COLO829 (cell line): ENCODE measurements around the gene PACRG.

Experiments used
- DNase-seq: peaks from one replicate; pipeline ENCODE4 v3.0.0; 2012; ENCODE audit warnings: low spot score

The PACRG gene

DNA sequence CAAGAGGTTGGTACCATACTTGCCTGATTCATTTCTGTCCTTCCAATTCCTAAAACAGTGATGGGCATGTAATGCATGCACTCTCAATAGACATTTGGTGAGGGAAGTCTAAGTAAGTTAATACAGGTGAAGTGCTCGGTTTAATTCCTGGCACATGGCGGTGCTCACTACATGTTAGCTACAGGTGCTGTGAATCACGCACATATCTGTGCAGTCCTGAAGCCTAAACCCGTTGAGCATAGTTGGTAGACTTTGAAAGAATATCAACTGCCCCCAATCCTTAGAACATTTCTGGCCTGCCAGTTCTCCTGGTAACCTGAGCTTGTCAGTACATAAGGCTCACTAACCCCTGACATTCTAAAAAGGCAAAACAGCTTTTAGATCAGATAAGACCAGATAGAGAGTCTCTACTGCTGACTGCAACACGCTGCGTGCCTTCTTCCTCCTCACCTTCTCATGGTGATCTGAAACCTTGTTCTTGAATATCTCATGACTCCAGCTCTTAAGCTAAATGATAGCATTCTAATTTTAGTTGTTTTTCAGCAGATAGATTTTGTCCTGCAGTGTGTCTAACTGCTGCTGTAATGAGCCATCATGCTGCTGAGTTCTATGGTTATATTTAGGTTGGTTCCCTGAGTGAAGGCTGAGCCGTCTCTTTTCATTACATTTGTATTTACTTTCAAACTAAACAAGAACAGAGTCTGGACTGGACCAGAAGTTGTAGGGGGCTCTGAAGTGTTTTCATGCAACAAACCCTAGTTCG lies 358.3 kb downstream of the PACRG start:
- DNase-seq: no peak

DNA sequence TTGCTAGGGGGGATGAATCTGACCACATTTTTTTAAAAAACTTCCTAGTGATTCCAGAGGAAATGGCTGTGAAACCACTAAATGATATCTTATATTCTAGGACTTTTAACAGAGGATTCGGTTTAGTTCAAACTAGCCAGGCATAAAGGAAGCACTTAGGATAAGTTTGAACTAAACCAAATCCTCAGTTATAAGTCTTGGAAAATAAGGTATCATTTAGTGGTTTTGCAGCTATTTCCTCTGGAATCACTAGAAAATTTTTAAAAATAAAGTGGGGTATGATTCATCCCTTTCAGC lies 358.8 kb downstream of the PACRG start:
- DNase-seq: no peak

DNA sequence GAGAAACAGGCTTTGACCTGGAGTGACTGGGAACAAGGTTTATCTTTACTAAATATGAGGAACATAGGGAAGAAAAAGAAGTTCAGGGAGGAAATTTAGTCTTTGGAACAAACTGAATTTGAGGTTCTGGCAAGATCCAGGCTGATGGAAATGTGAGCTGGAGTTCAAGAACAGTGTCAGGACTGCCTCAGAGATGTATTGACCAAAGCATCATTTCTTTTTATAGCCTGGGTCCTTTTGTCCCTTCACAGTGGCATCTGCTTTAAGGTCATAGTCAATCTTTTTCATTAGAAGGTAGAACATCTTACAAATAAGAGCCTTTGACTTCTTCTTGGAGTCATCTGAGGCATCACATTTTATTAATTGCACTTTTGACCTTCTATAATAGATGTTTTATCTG lies 360.2 kb downstream of the PACRG start:
- no peak for DNase-seq

DNA sequence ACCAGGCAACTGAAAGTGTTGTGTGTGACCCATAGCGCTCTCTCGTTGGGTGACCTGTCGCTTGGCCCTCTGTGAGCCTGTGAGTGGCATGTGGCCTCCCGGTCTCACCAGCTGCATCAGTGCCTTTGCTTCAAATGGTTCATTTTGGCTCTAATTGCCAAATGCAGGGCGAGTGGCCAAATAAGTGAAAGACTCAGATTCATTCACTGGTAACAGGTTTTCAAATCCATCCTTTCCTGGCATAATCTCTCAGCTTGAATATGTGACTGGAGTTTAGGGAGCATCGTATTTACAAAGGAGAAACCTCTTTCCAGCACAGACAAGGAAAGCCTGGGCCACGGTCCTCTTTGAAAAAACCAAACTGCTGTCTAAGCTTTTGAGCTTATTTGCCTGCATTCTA lies 365.1 kb downstream of the PACRG start:
- DNase-seq: no peak

DNA sequence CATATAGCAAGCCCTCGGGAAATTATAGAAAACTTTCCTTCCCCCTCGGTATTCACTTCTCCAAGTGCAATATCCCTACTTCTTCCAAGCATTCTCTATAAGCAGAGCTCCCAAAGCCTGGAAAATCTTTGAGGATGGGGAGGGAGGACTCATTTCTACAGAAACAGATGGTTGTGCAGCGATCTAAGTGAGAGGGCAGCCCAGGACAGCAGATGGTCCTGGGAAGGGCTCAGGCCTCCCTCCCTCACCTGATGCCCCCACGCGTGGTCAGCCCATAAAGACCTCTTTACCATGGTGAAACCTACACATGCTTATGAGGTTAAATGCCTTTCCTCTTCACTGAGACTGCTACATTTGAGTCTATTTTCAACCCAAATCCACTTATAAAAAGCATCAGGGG lies 367.1 kb downstream of the PACRG start:
- DNase-seq: no peak

DNA sequence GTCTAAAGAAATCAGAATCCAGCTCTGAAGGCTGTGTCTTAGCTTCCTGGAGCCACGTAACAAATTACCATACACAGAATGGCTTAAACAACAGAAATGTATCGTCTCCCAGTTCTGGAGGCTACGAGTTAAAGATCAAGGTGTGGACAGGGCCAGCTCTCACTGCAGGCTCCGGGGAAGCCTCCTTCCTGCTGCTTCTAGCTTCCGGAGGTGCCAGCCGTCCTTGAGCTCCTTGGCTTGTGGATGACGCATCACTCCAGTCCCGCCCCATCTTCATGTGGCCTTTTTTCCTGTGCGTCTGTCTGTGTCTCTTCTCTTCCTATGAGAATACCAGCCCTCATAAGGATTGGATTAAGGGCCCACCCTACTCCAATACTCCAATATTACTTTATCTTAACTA lies 367.6 kb downstream of the PACRG start:
- DNase-seq: peak; percentile 23

DNA sequence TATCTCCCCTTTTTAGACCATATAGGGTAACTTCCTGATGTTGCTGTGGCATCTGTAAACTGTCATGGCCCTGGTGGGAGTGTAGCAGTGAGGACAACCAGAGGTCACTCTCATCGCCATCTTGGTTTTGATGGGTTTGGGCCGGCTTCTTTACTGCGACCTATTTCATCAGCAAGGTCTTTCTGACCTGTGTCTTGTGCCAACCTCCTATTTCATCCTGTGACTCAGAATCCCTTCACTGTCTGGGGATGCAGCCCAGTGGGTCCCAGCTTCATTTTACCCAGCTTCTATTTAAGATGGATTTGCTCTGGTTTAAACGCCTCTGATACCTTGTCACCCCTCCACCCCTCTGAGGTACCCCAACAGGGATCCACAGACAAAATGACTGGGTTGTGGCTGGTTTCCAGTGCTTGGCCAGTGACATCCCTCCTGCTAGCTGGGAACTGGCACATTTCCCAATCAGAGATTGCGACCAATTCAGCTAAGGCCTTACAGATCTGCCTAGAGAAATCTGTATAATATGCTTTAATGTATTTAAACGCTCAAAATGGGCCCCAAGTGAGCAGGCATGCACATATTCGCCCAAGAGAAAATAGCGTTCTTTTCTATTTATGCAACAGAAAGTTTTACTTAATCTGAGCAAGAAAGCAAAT lies 371.2 kb downstream of the PACRG start:
- DNase-seq: no peak

DNA sequence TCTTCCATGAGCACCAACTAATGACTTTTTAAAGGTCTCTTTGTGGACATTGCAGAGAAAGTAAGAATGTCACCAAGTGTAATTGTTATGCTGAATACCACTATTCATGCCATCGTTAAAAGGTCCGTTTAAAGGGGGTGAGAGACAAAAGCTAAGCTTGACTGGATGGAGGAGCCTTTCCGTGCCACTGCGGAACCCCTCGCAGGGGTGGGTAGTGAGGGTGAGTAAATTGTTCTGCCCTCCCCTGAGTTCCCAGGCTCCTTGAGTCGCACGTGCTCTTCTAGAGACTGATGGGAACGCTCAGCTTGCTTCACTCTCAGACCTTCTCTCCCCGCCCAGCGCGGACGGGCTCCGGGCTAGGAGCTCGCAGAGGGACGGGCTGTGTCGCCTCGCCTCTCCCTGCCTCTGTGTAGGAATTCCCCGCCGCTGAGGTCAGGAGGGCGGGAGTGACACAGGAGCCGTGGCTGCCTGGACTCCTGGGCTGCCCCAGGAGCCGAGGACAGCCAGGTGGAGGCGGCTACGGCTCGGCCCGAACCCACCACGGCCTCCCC lies 371.9 kb downstream of the PACRG start:
- DNase-seq: no peak

DNA sequence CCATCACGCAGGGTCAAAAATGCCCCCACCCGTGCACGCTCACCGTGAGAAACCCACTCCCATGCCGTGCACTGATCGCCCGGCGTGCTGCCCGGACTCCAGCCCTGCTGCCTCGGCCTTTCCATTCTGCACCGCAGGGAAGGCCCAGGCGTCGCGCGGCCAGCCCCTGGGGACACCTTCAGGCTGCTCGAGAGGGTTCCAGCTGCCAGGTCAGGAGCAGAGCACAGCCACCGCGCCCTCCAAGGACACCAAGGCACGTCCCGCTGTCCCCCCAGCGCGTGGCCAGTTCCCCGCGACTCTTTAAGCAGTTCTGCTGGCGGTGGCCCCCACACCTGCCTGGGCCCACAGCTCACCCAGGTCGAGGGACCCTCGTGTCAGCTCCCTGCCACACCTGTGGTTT lies 372.5 kb downstream of the PACRG start:
- DNase-seq: no peak

DNA sequence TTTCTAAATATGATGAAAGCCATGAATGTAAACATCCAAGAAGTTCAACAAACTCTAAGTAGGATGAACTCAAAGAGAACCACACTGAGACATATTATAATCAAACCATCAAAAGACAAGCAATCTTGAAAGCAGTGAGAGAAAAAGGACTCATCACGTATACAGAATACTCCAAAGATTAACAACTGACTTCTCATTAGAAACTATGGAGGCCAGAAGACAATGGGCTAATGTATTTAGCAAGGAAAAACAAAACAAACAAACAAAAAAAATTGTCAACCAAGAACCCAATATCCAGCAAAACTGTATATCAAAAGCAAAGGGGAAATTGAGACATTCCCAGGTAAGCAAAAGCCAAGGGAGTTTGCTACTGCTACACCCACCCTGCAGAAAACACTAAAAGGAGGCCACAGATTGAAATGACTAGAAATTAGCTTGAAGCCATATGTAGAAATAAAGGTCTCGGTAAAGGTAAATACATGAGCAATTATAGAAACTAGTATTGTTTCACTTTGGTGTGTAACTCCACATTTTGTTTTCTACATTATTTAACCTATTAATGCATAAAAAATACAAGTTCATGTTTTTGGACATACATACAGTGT lies 385.7 kb downstream of the PACRG start:
- no peak for DNase-seq

DNA sequence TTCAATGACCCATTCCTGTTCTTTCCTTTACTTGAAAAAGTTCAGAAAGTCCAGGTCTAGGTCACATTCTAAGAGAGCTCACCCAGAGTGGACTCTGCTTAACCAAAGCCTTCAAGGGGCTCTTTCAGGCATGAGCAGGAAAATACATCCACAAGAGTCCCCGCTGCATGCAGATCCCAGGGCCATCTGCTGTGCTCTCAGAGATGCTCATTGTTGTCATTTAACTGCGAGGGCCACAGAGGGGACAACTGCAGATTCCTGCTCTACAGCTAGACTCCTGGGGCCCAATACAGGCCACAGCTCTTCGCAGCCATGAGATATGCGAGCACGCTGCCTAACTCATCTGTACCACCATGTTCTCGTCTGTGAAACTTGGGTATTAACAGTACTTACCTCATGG lies 391.2 kb downstream of the PACRG start:
- no peak for DNase-seq

DNA sequence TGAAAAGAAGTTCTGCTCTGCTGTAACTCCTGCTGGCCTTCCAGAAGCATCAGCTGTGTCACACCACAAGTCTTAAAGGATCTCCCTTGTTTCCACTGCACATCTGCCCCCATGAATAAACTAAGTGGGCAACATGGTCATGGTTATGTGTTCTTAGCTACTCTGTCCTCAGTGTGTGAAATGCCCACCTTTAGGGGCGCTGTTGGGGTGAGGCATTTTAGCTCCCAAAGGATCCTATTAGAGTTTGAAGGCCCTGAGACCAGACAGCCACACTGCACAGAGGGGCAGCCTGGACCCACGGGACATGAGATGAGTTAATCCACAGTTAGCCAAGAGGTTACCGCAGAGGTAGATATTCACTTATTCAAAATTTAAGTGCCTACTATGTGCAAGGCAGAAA lies 392.4 kb downstream of the PACRG start:
- no peak for DNase-seq

DNA sequence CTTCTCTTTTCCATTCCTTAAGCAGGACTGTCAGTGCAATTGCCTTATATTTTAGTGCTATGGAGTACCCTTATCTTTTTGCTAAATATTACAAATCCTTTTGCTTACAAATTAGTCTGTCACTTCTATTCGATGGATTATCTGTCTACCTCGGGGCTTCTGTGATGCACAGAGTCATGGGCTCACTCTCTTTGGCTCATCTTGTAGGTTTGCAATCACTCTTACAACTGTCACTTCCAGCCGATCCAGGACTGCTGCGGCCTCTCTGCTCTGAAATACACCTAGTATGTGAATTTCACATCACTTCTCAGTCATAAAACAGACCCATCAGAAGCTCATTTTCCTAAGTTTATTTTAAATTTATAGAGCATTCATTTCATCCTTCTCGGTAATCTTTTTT lies 393.5 kb downstream of the PACRG start:
- DNase-seq: no peak

DNA sequence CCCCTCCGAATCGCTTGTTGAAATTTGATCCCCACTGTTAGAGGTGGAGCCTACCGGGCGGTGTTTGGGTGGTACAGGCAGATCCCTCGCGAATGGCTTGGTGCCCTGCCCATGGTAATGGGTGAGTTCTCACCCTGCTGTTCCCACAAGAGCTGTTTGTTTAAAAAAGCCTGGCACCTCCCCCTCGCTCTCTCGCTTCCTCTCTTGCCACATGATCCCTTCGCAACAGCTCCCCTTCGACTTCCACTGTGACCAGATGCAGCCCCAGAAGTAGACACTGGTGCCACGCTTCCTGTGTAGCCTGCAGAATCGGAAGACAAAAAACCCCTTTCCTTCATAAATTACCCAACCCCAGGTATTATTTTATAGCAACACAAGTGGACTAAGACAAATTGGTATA lies 394.6 kb downstream of the PACRG start:
- DNase-seq: no peak

DNA sequence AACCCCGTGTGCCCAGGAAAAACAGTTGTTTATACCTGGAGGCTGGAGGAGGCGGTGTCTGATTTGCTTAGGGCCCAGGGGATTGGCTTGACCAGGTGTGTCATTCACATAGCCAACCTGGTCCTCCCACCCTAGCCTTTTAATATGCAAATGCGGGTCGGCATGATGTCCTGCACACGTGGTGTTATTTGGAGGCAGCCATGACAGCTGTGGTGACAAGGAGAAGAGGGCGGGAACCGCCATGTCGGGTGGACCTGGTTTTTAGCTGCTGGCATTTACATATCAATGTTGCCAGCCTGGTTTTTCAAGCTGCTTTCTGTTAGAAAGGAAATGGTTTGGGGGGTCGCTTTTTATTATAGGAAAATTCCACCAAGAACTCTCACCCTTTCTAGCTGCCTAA lies 395.3 kb downstream of the PACRG start:
- DNase-seq: no peak

DNA sequence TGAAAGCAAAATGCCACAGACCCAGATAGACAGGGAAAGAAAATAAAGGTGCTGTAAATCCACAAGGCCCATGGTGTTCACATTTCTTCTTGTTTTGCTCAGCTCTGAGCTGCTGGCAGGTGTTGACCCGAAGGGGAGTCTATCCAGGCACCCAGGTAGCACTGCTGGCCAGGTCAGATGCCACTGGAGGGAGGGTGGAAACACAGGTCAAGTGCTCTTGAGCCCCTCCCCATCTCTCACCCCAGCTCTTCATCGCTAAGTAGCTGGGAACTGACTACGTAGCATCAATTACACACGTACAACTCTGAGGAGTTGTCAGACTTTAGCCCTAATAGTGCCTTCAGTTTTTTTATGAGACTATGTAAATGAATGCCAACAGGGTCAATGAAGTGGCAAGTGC lies 399.0 kb downstream of the PACRG start:
- DNase-seq: no peak

DNA sequence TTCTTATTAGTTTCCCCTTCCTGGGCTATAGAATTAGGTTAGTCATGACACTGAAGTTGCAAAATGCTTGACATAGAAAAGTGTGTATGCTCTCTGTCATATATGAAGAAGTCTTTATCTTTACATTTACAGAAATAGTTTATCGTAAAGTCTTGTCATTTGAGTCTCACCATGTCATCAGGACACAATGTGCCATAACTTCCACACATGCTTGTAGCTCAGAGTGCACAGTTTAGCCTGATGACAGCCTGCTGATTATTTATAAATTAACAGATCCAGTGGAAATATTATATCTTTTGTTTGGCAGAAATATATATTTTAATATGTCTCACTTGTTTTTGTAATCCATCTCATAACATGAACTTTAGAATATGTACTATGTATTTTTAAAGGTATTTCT lies 399.8 kb downstream of the PACRG start:
- DNase-seq: no peak

DNA sequence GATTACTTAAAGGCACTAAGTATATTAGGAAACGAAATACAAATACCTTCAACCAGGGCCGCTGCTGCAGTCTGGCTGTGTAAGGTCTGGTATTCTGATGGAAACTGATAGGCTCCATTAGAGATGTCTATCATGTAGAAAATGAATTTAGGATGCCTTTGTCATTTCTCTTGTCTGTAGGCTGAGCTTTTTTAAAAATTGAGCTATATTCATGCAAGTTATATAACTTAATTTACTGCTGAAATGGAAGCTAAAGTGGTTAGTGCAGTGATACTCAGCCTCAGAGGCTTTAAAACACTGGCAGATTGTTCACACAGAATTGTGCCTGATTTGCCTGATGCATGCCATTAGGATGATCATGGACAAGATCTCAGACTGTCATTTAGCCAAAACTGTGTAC lies 400.6 kb downstream of the PACRG start:
- DNase-seq: no peak

DNA sequence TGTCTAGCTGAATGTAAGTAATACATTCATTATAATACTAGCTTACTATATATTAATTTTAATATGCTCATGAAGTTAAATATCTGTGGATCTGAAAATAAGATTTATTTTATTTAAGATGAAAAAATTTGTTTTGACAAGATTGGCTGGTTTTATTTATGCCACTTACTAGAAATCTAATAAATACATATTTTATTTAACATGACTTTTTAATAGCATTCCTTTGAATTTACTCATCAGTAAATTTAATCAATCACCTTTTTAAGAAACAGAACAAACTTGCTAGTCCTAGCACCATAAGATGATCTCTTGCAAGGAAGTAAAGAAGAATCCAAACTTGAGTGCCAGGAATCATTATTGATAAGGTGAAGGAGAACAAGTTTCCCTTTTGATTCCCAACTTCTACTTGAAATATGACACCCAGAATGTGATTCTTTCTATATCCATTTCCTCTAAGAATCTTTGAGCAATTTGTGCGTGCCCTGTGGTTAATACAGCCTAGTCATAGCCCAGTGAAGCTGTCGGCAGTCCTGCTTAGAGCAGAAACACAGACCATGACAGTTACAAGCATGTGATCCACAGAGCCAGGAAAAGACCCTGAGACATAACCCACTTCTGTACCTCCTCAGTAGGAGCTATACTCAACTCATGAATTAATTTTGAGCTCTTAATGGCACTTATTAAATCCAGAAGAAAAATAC lies 404.4 kb downstream of the PACRG start:
- DNase-seq: no peak

DNA sequence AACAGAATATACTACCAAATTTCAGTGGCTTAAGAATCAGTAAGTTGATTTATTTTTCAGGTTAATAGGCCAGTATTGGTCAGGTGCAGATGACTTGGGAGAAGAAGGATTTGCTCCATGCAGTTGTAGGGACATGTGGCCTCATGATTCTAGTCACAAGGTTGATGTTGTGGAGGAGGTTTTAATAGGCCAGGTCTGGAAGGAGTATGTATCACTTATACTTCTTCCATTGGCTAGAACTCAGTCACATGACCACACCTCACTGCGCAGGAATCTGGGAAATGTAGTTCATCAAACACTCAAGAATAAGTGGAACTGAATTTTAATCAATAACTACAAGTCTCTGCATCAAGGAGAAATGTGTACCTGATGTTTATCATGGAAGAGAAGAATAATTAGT lies 405.2 kb downstream of the PACRG start:
- peak; percentile 10 for DNase-seq

DNA sequence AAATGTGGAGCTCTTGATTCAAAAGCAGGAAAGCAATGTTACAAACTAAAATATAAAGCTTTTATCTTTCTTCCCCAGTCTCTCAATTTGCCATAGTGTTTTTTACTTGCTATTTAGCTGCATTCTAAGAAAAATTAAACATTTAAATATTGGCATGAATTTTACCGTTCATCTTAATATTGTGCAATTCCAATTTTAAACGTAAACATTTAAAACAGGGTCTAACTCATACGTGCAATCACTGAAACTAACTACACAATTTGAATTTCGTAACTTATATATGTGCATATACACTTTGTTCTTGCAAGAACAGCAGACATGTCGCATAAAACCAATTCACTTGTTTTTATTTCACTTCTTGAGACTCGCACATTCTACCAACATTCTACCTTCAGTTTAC lies 405.9 kb downstream of the PACRG start:
- no peak for DNase-seq

DNA sequence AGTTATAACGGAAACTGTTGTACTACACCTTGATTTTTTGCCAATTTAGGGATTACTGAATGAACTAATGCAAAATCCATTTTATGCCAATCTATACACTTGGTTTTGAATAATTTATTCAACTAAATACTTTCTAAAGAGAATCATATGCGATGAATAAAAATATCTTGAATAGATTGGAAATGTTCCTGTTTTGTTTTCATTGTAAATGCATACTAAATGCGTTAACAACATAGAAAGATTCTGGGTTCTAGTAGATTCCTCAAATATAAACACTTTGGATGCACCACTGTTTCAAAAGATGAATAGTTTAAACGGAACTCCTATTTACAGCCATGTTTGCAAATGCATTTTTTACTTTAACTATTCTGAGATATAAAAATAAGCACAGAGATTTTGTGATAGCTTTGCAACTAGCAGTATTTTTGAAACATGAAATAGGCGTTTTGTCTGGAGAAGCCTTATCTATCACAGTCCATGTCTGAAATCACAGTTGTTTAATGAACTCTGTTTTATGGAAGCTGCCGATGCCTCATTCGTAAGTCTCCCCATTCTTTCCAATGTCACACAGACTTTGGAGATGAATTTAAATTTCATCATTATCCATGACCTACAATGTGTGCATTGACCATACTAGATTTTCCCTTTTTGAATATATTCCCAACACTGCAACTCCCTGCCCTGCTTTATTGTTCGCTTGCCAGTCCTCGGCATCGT lies 409.1 kb downstream of the PACRG start:
- DNase-seq: no peak
